Esophagus muscularis mucosa (tissue), 4 donors: ENCODE measurements around the gene HPN. TPM values are rescaled to one million over a fixed set of nuclear protein-coding genes. Genes with fewer than 3 reads are reported as not detected.

Source experiments
- DNase-seq: peaks from one replicate; pipeline ENCODE4 v3.0.0-alpha.2; 2017; ENCODE audit errors: extremely low spot score
- H3K27ac ChIP-seq, 4 donors: fragments of 200-600 bp; sonication (generic); replicated peaks in 1 of 4; 1 replicate in 3 of 4; 2 replicates in 1 of 4; pipeline ENCODE4 v1.5.1; 2016 to 2019; ENCODE audit warnings: mild to moderate bottlenecking in 1 of 4
- H3K27me3 ChIP-seq, 4 donors: fragments of 200-600 bp; sonication (generic); one replicate each; pipeline versions ENCODE4 v1.5.1 to v1.6.0; 2016 to 2019
- H3K36me3 ChIP-seq, 4 donors: fragments of 200-600 bp; sonication (generic); one replicate each; pipeline ENCODE4 v1.5.1; 2016 to 2019
- H3K4me1 ChIP-seq, 4 donors: fragments of 200-600 bp; sonication (generic); one replicate each; pipeline ENCODE4 v1.5.1; 2016 to 2019
- H3K4me3 ChIP-seq, 4 donors: fragments of 200-600 bp; sonication (generic); 1 replicate in 2 of 4; 2 replicates in 2 of 4; pipeline ENCODE4 v1.5.1; 2016 to 2019; ENCODE audit warnings: mild to moderate bottlenecking in 4 of 4, moderate library complexity in 1 of 4
- H3K9me3 ChIP-seq, 4 donors: fragments of 200-600 bp; sonication (generic); 1 replicate in 3 of 4; 2 replicates in 1 of 4; pipeline ENCODE4 v1.5.1; 2016 to 2019
- EP300 ChIP-seq: sonication (generic); formaldehyde crosslinking; IDR thresholded peaks from one replicate; pipeline ENCODE4 v1.6.1; 2017; ENCODE audit warnings: antibody characterized with exemption
- POLR2A ChIP-seq: fragments of 450-650 bp; IDR thresholded peaks from one replicate; pipeline ENCODE4 v1.6.1; 2017; ENCODE audit warnings: antibody characterized with exemption, moderate library complexity, mild to moderate bottlenecking, low read depth
- POLR2AphosphoS5 ChIP-seq, 2 donors: sonication (generic); formaldehyde crosslinking; IDR thresholded peaks; one replicate each; pipeline ENCODE4 v1.6.1; 2017; ENCODE audit warnings: antibody characterized with exemption in 2 of 2
- WGBS: methylation state at CpG from one replicate; pipeline ENCODE4 v1.1.5; 2018; 5-methylcytosine and 5-hydroxymethylcytosine counted together
- intact Hi-C: fragments of 100-400 bp; cut with DNase I; formaldehyde crosslinking; loops from one replicate; pipeline ENCODE4 v1.15.1; 2023
- total RNA-seq, 4 donors: library from RNA; depleted of rRNA; stranded (reverse); fragments of >200 nt; gene quantifications; one replicate each; pipeline versions ENCODE4 v1.1.0 to v1.2.1, GENCODE V29; 2016
- TF ChIP-seq, protein P1 (sequence below), 3 experiments: fragments of 200-600 bp in 2 of 3; fragments of 450-650 bp in 1 of 3; sonication (generic) in 2 of 3; IDR thresholded peaks; one replicate each; pipeline ENCODE4 v1.5.1; 2017 to 2019; ENCODE audit warnings: antibody characterized with exemption in 3 of 3, mild to moderate bottlenecking in 2 of 3, moderate library complexity in 1 of 3

Gene HPN
- total RNA-seq, 4 donors from 2014 or later: 0.33 to 0.86 (median 0.58) TPM; not detected in 1

DNA sequence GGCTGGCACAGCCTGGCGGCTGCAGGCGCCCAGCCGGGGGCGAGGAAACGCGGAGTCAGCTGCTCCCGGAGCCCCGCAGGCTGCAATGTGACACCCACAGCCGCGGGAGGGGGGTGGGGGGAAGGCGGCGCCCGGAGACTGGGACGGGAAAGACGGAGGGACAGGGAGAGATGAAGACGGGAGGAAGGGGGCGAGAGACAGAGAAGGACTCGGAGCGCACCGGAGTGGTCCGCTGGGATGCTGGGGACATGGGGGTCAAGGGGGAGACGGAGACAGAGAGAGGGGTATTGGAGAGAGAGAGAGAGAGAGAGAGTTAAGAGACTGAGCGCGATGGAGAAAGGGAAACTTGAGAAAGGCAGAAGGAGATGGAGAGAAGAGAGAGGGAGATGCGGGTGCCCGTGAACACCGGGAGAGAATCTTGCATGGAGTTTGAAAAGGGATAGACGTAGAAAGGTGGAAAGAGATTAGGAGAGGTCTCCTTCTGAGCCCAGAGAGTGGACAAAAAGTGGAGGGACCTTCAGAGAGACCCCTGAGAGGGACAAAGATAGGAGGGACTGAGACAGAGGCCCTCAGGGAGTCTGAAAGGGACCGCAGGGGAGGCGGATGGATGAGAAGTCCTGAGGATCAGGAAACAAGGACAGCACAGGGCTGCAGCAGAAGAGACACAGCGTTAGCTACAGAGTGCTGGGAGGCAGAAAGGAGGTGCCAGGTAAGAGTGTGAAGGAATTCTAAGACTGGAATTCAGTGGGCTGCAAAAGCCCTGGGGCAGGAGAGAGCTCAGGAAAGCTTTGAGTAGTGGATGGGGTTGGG lies 10.2 kb upstream of the HPN start:
- Histone ChIP-seq H3K4me3 (peak overlapping the region; percentile 67 to 87 (median 70)), H3K27me3 (no peaks in the 10 kb centered on the region), H3K9me3 (no peaks in the 10 kb centered on the region), H3K4me1 (peaks cover 15 to 25% (median 21%) of the 10 kb centered on the region in 4 donors), H3K36me3 (peaks cover under 1 to 50% (median 29%) of the 10 kb centered on the region in 4 donors), H3K27ac (peak overlapping the region; percentile 60 to 71 (median 65))
- TF ChIP-seq EP300: no peak
- DNase-seq: no peak
- WGBS: 5% methylated on average over 31 of the region's 31 CpGs
- intact Hi-C loops: no loop called here

DNA sequence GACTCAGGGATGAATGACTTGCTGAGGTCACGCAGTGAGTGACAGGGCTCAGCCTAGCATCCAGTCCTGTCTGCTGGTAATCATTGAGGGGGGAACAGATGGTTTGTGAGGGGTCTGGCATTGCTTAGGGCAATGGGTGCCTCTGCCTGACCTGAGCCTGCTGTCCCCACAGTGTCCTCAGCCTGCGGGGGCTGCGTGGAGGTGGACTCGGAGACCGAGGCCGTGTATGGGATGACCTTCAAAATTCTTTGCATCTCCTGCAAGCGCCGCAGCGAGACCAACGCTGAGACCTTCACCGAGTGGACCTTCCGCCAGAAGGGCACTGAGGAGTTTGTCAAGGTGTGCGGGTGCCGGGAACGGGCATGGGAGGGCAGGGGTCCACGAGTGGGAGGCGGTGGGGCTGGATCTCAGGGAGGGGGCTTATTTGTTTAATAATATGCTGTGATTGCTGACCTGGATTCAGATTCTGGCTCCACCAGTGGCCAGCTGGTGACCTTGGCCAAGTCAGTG lies 9.1 kb upstream of the HPN start:
- TF ChIP-seq POLR2AphosphoS5 (IDR thresholded peaks at IDR 0.05): no peak
- TF ChIP-seq, protein P1, sequence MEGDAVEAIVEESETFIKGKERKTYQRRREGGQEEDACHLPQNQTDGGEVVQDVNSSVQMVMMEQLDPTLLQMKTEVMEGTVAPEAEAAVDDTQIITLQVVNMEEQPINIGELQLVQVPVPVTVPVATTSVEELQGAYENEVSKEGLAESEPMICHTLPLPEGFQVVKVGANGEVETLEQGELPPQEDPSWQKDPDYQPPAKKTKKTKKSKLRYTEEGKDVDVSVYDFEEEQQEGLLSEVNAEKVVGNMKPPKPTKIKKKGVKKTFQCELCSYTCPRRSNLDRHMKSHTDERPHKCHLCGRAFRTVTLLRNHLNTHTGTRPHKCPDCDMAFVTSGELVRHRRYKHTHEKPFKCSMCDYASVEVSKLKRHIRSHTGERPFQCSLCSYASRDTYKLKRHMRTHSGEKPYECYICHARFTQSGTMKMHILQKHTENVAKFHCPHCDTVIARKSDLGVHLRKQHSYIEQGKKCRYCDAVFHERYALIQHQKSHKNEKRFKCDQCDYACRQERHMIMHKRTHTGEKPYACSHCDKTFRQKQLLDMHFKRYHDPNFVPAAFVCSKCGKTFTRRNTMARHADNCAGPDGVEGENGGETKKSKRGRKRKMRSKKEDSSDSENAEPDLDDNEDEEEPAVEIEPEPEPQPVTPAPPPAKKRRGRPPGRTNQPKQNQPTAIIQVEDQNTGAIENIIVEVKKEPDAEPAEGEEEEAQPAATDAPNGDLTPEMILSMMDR (IDR thresholded peaks at IDR 0.05): no peak
- TF ChIP-seq EP300: no peak
- Histone ChIP-seq H3K9me3 (no peaks in the 10 kb centered on the region), H3K27ac (no peak overlapping the region), H3K36me3 (peaks cover 0 to 47% (median 19%) of the 10 kb centered on the region in 4 donors), H3K4me1 (peaks cover 15 to 29% (median 23%) of the 10 kb centered on the region in 4 donors), H3K27me3 (no peaks in the 10 kb centered on the region), H3K4me3 (no peak overlapping the region)
- intact Hi-C loops: no loop called here
- DNase-seq: no peak
- 94% methylated on average over 16 of the region's 17 CpGs for WGBS

DNA sequence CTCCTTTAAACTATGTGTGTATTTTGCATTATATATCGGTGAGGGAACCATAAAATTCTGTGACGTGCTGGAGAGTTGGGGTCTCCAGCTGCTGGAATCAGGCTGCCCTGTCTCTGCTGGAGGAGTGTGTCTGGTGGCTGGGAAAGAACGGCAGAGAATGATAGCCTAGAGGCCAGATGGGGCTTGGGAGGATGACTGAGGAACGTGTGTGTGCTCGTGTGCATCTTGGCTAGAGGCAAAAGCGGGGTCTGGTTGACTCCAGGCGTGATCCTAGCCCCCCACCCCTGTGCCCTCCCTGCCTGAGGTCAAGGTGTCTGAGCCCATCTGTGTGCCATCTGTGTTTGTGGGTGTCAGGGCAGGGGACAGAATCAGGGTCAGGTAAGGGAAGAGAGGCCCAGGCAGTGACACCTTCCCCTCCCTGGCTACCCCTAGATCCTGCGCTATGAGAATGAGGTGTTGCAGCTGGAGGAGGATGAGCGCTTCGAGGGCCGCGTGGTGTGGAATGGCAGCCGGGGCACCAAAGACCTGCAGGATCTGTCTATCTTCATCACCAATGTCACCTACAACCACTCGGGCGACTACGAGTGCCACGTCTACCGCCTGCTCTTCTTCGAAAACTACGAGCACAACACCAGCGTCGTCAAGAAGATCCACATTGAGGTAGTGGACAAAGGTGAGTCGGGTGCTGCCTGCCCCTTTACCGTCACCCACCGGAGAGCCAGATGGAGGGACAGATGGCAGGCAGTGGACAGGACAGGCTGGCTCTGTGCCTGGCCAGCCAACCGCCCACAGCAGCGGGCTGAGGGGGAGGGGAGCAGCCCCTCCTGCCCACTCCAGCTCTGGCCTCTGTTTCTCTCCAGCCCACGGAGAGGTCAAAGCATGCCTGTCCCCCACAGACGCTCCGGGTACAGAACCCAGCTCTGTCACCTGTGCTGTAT lies 8.2 kb upstream of the HPN start:
- H3K27ac ChIP-seq: no peak overlapping the region
- DNase-seq: no peak
- no peaks in the 10 kb centered on the region for H3K27me3 ChIP-seq
- intact Hi-C loops: no loop called here
- WGBS: 89% methylated on average over 23 of the region's 30 CpGs
- H3K4me3 ChIP-seq: no peak overlapping the region
- H3K9me3 ChIP-seq: no peaks in the 10 kb centered on the region
- TF ChIP-seq POLR2A (no peak), POLR2AphosphoS5 (IDR thresholded peaks at IDR 0.05) (no peak), EP300 (no peak)
- TF ChIP-seq, protein P1 (IDR thresholded peaks at IDR 0.05): no peak
- peaks cover 21 to 38% (median 32%) of the 10 kb centered on the region in 4 donors for H3K4me1 ChIP-seq
- peaks cover 0 to 38% (median 12%) of the 10 kb centered on the region in 4 donors for H3K36me3 ChIP-seq

DNA sequence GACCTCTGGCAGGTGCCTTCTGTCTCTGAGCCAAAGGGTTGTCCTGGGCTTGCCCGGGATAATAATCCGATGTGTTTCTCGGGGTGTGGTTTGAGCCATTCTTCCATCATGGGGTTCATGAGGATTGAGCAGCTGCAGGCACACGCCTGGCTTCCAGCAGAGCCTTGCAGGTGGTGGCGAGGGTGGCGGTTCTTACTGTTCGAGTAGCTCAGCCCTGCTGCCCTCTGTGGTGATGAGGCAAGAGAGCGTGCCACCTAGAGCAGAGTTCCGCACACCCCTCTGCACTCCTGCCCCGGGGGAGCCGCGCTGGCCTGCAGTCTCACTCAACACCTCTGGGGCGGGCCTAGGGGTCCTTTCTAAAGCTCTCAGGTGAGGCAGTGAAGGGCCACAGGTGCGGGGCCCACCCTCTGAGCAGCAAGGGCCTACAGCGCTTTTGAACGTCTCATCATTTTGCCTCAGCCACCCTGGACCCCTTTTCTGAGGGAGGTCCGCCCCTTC lies 7.5 kb upstream of the HPN start:
- intact Hi-C loops: no loop called here
- Histone ChIP-seq H3K4me3 (no peak overlapping the region), H3K27ac (no peak overlapping the region), H3K27me3 (peaks cover 0 to 1% (median 0%) of the 10 kb centered on the region in 4 donors), H3K9me3 (no peaks in the 10 kb centered on the region), H3K36me3 (peaks cover 0 to 38% (median 12%) of the 10 kb centered on the region in 4 donors), H3K4me1 (peaks cover 21 to 45% (median 38%) of the 10 kb centered on the region in 4 donors)
- no peak for DNase-seq
- TF ChIP-seq POLR2A: no peak
- no peak for TF ChIP-seq EP300
- TF ChIP-seq POLR2AphosphoS5 (IDR thresholded peaks at IDR 0.05): no peak
- TF ChIP-seq, protein P1 (IDR thresholded peaks at IDR 0.05): no peak
- WGBS: 96% methylated on average over 13 of the region's 17 CpGs
